K562 (cell line): ENCODE results near the gene HOXB3. TPM values are rescaled to one million over a fixed set of nuclear protein-coding genes. Genes with fewer than 3 reads are reported as not detected.

Experiments used
- BCOR ChIP-seq: fragments of 450-650 bp; IDR thresholded peaks from 2 replicates; pipeline ENCODE4 v1.6.1; 2016
- BRD9 ChIP-seq: fragments of 450-650 bp; IDR thresholded peaks from 2 replicates; pipeline ENCODE4 v1.6.1; 2018; ENCODE audit warnings: low read depth; ENCODE audit not compliant: partially characterized antibody
- COPS2 ChIP-seq: fragments of 450-650 bp; conservative IDR thresholded peaks from 2 replicates; pipeline ENCODE4 v1.6.1; 2016; ENCODE audit warnings: mild to moderate bottlenecking, moderate library complexity
- HDAC1 ChIP-seq, 2 experiments: fragments of 450-650 bp; IDR thresholded peaks; 2 replicates each; pipeline ENCODE4 v1.6.1; 2016 to 2017; ENCODE audit warnings: inconsistent platforms in 1 of 2, mild to moderate bottlenecking in 1 of 2, moderate library complexity in 1 of 2
- HDAC8 ChIP-seq: fragments of 450-650 bp; IDR thresholded peaks from 2 replicates; pipeline ENCODE4 v1.6.1; 2016; ENCODE audit warnings: mild to moderate bottlenecking, missing genetic modification characterization, moderate library complexity, missing compliant biosample characterization
- KAT7 ChIP-seq: sonication (generic); formaldehyde crosslinking; IDR thresholded peaks from 2 replicates; pipeline ENCODE4 v1.8.0; 2022; ENCODE audit warnings: missing genetic modification reagents, mild to moderate bottlenecking, borderline replicate concordance
- RBM39 ChIP-seq: fragments of 200-400 bp; formaldehyde crosslinking; optimal IDR thresholded peaks from 2 replicates; pipeline ENCODE3; 2018; ENCODE audit warnings: low read depth, low read length
- SIX5 ChIP-seq, 2 experiments: IDR thresholded peaks; 2 replicates each; pipeline ENCODE4 v1.6.1; 2011; ENCODE audit warnings: low read length in 2 of 2, borderline replicate concordance in 1 of 2, low read depth in 1 of 2, mild to moderate bottlenecking in 1 of 2, moderate library complexity in 1 of 2; ENCODE audit not compliant: insufficient read depth in 1 of 2
- SMAD2 ChIP-seq: fragments of 150-350 bp; IDR thresholded peaks from 2 replicates; pipeline ENCODE4 v1.6.1; 2014; ENCODE audit warnings: low read depth, mild to moderate bottlenecking, low read length
- SNRNP70 ChIP-seq: fragments of 200-400 bp; formaldehyde crosslinking; optimal IDR thresholded peaks from 2 replicates; pipeline ENCODE3; 2017; ENCODE audit warnings: low read depth, low read length
- TAF1 ChIP-seq: IDR thresholded peaks from 2 replicates; pipeline ENCODE4 v1.6.1; 2011; ENCODE audit warnings: mild to moderate bottlenecking, low read length, moderate library complexity; ENCODE audit not compliant: insufficient read depth, control insufficient read depth, severe bottlenecking; ENCODE audit errors: extremely low read depth
- U2AF1 ChIP-seq: fragments of 200-400 bp; formaldehyde crosslinking; optimal IDR thresholded peaks from 2 replicates; pipeline ENCODE3; 2017; ENCODE audit warnings: mild to moderate bottlenecking, low read depth, low read length, moderate library complexity
- ZNF668 ChIP-seq: fragments of 250-450 bp; sonication (Bioruptor Pico); IDR thresholded peaks from 2 replicates; pipeline ENCODE4 v1.8.0; 2022; ENCODE audit warnings: mild to moderate bottlenecking, inconsistent platforms
- ZNF778 ChIP-seq: fragments of 450-650 bp; formaldehyde crosslinking; IDR thresholded peaks from 2 replicates; pipeline ENCODE4 v1.4.0; 2020; ENCODE audit warnings: mild to moderate bottlenecking, moderate library complexity
- polyA plus RNA-seq, 8 experiments: library from polyadenylated mRNA; depleted of rRNA in 4 of 8; stranded (reverse) in 5 of 8; unstranded in 3 of 8; fragments of >200 nt; fragmentation: Nextera tagmentation in 2 of 8; fragmentation: Illumina TruSeq in 1 of 8; extraction: Ambion mirVana in 2 of 8; extraction: Trizol in 1 of 8; gene quantifications; 2 replicates each; pipeline versions ENCODE4 v1.2.1 to v1.2.3, GENCODE V29; 2011 to 2014; ENCODE audit warnings: inconsistent platforms in 1 of 8, missing spikeins in 1 of 8
- total RNA-seq, 7 experiments: library from RNA; depleted of rRNA in 6 of 7; stranded (reverse); fragments of >200 nt in 6 of 7; fragmentation: Illumina TruSeq in 2 of 7; extraction: Trizol in 2 of 7; gene quantifications; 2 replicates each; pipeline versions ENCODE4 v1.2.1 to v1.2.3, GENCODE V29; 2011 to 2021; ENCODE audit warnings: low replicate concordance in 1 of 7
- TF ChIP-seq, protein P1 (sequence below), 2 experiments: IDR thresholded peaks; 2 replicates each; pipeline ENCODE4 v1.6.1; 2011; ENCODE audit warnings: borderline replicate concordance in 1 of 2, control low read depth in 1 of 2, low read depth in 1 of 2, low read length in 1 of 2, mild to moderate bottlenecking in 1 of 2, mixed read lengths in 1 of 2, moderate library complexity in 1 of 2; ENCODE audit not compliant: insufficient read depth in 1 of 2, insufficient read length in 1 of 2, poor library complexity in 1 of 2, severe bottlenecking in 1 of 2; ENCODE audit errors: extremely low read depth in 1 of 2
- TF ChIP-seq, protein P2 (sequence below): sonication (generic); formaldehyde crosslinking; IDR thresholded peaks from 2 replicates; pipeline ENCODE4 v1.8.1; 2023; ENCODE audit warnings: mild to moderate bottlenecking, missing genetic modification reagents
- TF ChIP-seq, protein P3 (sequence below), 2 experiments: fragments of 450-650 bp in 1 of 2; IDR thresholded peaks; 2 replicates each; pipeline ENCODE4 v1.6.1; 2011 to 2017; ENCODE audit warnings: low read depth in 2 of 2, antibody characterized with exemption in 1 of 2, borderline replicate concordance in 1 of 2, low read length in 1 of 2, mild to moderate bottlenecking in 1 of 2, mixed read lengths in 1 of 2; ENCODE audit not compliant: control insufficient read depth in 1 of 2
- TF ChIP-seq, protein P4 (sequence below): fragments of 250-450 bp; sonication (Bioruptor Pico); IDR thresholded peaks from 2 replicates; pipeline ENCODE4 v1.4.0; 2020; ENCODE audit warnings: borderline replicate concordance
- TF ChIP-seq, protein P5 (sequence below): sonication (generic); formaldehyde crosslinking; IDR thresholded peaks from 2 replicates; pipeline ENCODE4 v1.9.0; 2022; ENCODE audit warnings: mild to moderate bottlenecking, missing genetic modification reagents

HOXB3 gene
- total and polyA plus RNA-seq, 9 of the 15 experiments (the other 6 are each of a cell fraction or from before 2014, with no cell fraction given), result 2.4 to 41.3 (median 20.2) TPM

DNA sequence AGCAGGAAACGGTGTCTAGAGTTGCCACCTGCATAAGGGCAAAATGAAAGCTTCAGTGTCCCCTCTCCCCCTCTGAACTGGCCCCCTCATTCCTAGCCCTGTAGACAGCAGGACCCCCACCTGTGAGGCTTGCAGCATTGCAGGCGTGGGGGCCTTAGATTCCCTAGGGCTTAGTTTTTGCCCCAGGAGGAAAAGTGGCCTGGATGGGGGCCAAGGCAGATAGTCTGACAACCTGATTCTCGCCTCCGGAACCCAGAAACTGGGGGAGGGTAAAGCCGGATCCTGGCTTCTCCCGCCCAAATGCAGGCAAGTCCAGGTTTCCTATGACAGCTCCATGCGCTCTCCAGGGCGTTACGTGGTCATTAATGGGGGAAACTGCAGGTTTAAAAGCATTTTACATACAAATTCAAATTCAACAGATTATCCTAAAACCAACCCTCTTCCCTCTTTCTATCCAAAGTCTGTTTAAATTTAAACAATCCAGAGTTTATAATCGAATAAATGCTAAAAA is 15.4 kb upstream of the HOXB3 start (continued):
- TF ChIP-seq, protein P1, sequence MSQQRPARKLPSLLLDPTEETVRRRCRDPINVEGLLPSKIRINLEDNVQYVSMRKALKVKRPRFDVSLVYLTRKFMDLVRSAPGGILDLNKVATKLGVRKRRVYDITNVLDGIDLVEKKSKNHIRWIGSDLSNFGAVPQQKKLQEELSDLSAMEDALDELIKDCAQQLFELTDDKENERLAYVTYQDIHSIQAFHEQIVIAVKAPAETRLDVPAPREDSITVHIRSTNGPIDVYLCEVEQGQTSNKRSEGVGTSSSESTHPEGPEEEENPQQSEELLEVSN (IDR thresholded peaks at IDR 0.05; ENCODE audit: borderline replicate concordance in 1 of 2, extremely low read depth in 1 of 2, insufficient read depth in 1 of 2, insufficient read length in 1 of 2, low read depth in 1 of 2, low read length in 1 of 2, poor library complexity in 1 of 2, severe bottlenecking in 1 of 2), result peak; percentile 61 to 92
- TF ChIP-seq COPS2, result no peak
- TF ChIP-seq, protein P2, sequence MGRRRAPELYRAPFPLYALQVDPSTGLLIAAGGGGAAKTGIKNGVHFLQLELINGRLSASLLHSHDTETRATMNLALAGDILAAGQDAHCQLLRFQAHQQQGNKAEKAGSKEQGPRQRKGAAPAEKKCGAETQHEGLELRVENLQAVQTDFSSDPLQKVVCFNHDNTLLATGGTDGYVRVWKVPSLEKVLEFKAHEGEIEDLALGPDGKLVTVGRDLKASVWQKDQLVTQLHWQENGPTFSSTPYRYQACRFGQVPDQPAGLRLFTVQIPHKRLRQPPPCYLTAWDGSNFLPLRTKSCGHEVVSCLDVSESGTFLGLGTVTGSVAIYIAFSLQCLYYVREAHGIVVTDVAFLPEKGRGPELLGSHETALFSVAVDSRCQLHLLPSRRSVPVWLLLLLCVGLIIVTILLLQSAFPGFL (CRISPR knock-in tag), result no peak
- TF ChIP-seq KAT7 (CRISPR knock-in tag), result no peak
- no peak for TF ChIP-seq SNRNP70
- no peak for TF ChIP-seq HDAC1 (IDR thresholded peaks at IDR 0.05)
- no peak for TF ChIP-seq SMAD2
- no peak for TF ChIP-seq SIX5 (IDR thresholded peaks at IDR 0.05; ENCODE audit: borderline replicate concordance in 1 of 2, insufficient read depth in 1 of 2, low read depth in 1 of 2, low read length in 2 of 2)
- TF ChIP-seq HDAC8 (tag), result no peak
- TF ChIP-seq, protein P3, sequence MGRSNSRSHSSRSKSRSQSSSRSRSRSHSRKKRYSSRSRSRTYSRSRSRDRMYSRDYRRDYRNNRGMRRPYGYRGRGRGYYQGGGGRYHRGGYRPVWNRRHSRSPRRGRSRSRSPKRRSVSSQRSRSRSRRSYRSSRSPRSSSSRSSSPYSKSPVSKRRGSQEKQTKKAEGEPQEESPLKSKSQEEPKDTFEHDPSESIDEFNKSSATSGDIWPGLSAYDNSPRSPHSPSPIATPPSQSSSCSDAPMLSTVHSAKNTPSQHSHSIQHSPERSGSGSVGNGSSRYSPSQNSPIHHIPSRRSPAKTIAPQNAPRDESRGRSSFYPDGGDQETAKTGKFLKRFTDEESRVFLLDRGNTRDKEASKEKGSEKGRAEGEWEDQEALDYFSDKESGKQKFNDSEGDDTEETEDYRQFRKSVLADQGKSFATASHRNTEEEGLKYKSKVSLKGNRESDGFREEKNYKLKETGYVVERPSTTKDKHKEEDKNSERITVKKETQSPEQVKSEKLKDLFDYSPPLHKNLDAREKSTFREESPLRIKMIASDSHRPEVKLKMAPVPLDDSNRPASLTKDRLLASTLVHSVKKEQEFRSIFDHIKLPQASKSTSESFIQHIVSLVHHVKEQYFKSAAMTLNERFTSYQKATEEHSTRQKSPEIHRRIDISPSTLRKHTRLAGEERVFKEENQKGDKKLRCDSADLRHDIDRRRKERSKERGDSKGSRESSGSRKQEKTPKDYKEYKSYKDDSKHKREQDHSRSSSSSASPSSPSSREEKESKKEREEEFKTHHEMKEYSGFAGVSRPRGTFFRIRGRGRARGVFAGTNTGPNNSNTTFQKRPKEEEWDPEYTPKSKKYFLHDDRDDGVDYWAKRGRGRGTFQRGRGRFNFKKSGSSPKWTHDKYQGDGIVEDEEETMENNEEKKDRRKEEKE (IDR thresholded peaks at IDR 0.05; ENCODE audit: borderline replicate concordance in 1 of 2, control insufficient read depth in 1 of 2, low read depth in 2 of 2, low read length in 1 of 2), result no peak
- TF ChIP-seq, protein P4, sequence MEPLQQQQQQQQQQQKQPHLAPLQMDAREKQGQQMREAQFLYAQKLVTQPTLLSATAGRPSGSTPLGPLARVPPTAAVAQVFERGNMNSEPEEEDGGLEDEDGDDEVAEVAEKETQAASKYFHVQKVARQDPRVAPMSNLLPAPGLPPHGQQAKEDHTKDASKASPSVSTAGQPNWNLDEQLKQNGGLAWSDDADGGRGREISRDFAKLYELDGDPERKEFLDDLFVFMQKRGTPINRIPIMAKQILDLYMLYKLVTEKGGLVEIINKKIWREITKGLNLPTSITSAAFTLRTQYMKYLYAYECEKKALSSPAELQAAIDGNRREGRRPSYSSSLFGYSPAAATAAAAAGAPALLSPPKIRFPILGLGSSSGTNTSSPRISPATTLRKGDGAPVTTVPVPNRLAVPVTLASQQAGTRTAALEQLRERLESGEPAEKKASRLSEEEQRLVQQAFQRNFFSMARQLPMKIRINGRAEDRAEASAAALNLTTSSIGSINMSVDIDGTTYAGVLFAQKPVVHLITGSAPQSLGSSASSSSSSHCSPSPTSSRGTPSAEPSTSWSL (CRISPR knock-in tag), result no peak
- TF ChIP-seq TAF1, result no peak
- peak; percentile 5 for TF ChIP-seq BRD9
- TF ChIP-seq BCOR, result no peak
- no peak for TF ChIP-seq ZNF668
- TF ChIP-seq, protein P5, sequence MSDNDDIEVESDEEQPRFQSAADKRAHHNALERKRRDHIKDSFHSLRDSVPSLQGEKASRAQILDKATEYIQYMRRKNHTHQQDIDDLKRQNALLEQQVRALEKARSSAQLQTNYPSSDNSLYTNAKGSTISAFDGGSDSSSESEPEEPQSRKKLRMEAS (CRISPR knock-in tag), result no peak
- no peak for TF ChIP-seq U2AF1
- no peak for TF ChIP-seq RBM39
- TF ChIP-seq ZNF778, result no peak
